H1 (cell line): Measurements from ENCODE around the gene SSR1. TPM values are rescaled to one million over a fixed set of nuclear protein-coding genes. Genes with fewer than 3 reads are reported as not detected.
"Not testable (repeated sequence)": the region's sequence is repeated elsewhere in the genome, so short reads cannot be mapped to it uniquely, and the experiment has no call there.

ENCODE experiments used
- CTCF ChIA-PET: fragments of 300-600 bp; sonication (Branson Sonifier 250); formaldehyde crosslinking; loops from one replicate; lab custom pipeline; 2021; ENCODE audit not compliant: partially characterized antibody; lab: Charles Lee
- POLR2A ChIA-PET: fragments of 300-600 bp; sonication (Branson Sonifier 250); formaldehyde crosslinking; loops from one replicate; lab custom pipeline; 2021; ENCODE audit warnings: inconsistent platforms; ENCODE audit not compliant: partially characterized antibody; lab: Charles Lee
- DNase-seq, 2 experiments: peaks; one replicate each; pipeline versions ENCODE4 v3.0.0 to v3.0.0-alpha.2; 2010 to 2022; ENCODE audit warnings: low spot score in 2 of 2, low read depth in 1 of 2, mixed read lengths in 1 of 2
- FAIRE-seq: peaks from 2 replicates; lab custom pipeline; 2011; peaks lifted over from hg19 to GRCh38; lab: Jason Lieb, UNC
- H2AFZ ChIP-seq: 2 replicates; pipeline ENCODE4 v1.8.1; 2012; ENCODE audit warnings: low read length, inconsistent platforms
- H2AK5ac ChIP-seq: 2 replicates; pipeline ENCODE4 v1.6.1; 2013; ENCODE audit warnings: low read depth, low read length
- H2BK120ac ChIP-seq: replicated peaks from 2 replicates; pipeline ENCODE3; 2013; ENCODE audit warnings: low read depth, low read length, inconsistent platforms
- H2BK12ac ChIP-seq: 2 replicates; pipeline ENCODE4 v1.6.1; 2013; ENCODE audit warnings: low read depth, low read length
- H2BK15ac ChIP-seq: 2 replicates; pipeline ENCODE4 v1.6.1; 2013; ENCODE audit warnings: low read length
- H2BK20ac ChIP-seq: 2 replicates; pipeline ENCODE4 v1.6.1; 2013; ENCODE audit warnings: low read length
- H2BK5ac ChIP-seq: 2 replicates; pipeline ENCODE4 v1.6.1; 2013; ENCODE audit warnings: low read depth, low read length
- H3K14ac ChIP-seq: 2 replicates; pipeline ENCODE4 v1.6.1; 2013; ENCODE audit warnings: inconsistent platforms; ENCODE audit not compliant: insufficient read length
- H3K18ac ChIP-seq: 2 replicates; pipeline ENCODE4 v1.6.1; 2013; ENCODE audit warnings: low read length; ENCODE audit errors: extremely low read depth
- H3K23ac ChIP-seq: 2 replicates; pipeline ENCODE4 v1.6.1; 2013; ENCODE audit warnings: inconsistent platforms; ENCODE audit not compliant: insufficient read length
- H3K23me2 ChIP-seq: 2 replicates; pipeline ENCODE4 v1.6.1; 2013; ENCODE audit warnings: low read depth, low read length
- H3K27ac ChIP-seq: 2 replicates; pipeline ENCODE4 v1.6.1; 2011; ENCODE audit warnings: low read depth, low read length, inconsistent platforms
- H3K27me3 ChIP-seq, 4 experiments: replicated peaks in 1 of 4; 1 replicate in 1 of 4; 2 replicates in 3 of 4; pipeline versions ENCODE4 v1.6.1 to v1.8.1; 2011 to 2013; ENCODE audit warnings: low read length in 3 of 4, mild to moderate bottlenecking in 3 of 4, inconsistent platforms in 2 of 4, mixed read lengths in 2 of 4, moderate library complexity in 1 of 4; ENCODE audit not compliant: control insufficient read depth in 3 of 4, insufficient read depth in 3 of 4; ENCODE audit errors: extremely low read depth in 1 of 4
- H3K36me3 ChIP-seq, 4 experiments: 2 replicates each; pipeline versions ENCODE4 v1.6.1 to v1.8.1; 2011 to 2013; ENCODE audit warnings: mild to moderate bottlenecking in 4 of 4, low read length in 3 of 4, moderate library complexity in 2 of 4, control low read depth in 1 of 4, inconsistent platforms in 1 of 4; ENCODE audit not compliant: insufficient read depth in 4 of 4, control insufficient read depth in 2 of 4
- H3K4ac ChIP-seq: replicated peaks from 2 replicates; pipeline ENCODE3; 2013; ENCODE audit warnings: low read length, low read depth, mixed read lengths, inconsistent platforms; ENCODE audit not compliant: insufficient read length
- H3K4me1 ChIP-seq, 4 experiments: replicated peaks in 1 of 4; 1 replicate in 1 of 4; 2 replicates in 3 of 4; pipeline versions ENCODE4 v1.6.1 to v1.8.1; 2011 to 2013; ENCODE audit warnings: low read length in 3 of 4, inconsistent platforms in 2 of 4, mixed read lengths in 1 of 4; ENCODE audit not compliant: insufficient read depth in 4 of 4, control insufficient read depth in 3 of 4
- H3K4me2 ChIP-seq, 2 experiments: 2 replicates each; pipeline versions ENCODE4 v1.6.1 to v1.8.1; 2011 to 2013; ENCODE audit warnings: low read depth in 2 of 2, low read length in 2 of 2, control low read depth in 1 of 2, inconsistent platforms in 1 of 2, mild to moderate bottlenecking in 1 of 2; ENCODE audit not compliant: insufficient read depth in 1 of 2
- H3K4me3 ChIP-seq, 4 experiments: fragments of 200-600, 300-600 bp in 1 of 4; sonication (generic), shearing (Covaris generic), sonication (Bioruptor Twin) in 1 of 4; 2 replicates each; pipeline versions ENCODE4 v1.5.1 to v1.8.1; 2011 to 2016; ENCODE audit warnings: low read length in 4 of 4, low read depth in 3 of 4, control low read depth in 2 of 4, inconsistent platforms in 2 of 4, mild to moderate bottlenecking in 2 of 4, mixed read lengths in 1 of 4, moderate library complexity in 1 of 4; ENCODE audit not compliant: insufficient read depth in 2 of 4; ENCODE audit errors: extremely low read depth in 1 of 4
- H3K56ac ChIP-seq: replicated peaks from 2 replicates; pipeline ENCODE3; 2013; ENCODE audit warnings: low read depth, mild to moderate bottlenecking, mixed read lengths, low read length, inconsistent platforms; ENCODE audit not compliant: insufficient read length
- H3K79me1 ChIP-seq: 2 replicates; pipeline ENCODE4 v1.6.1; 2013; ENCODE audit warnings: low read depth, low read length, control low read depth
- H3K79me2 ChIP-seq, 2 experiments: 2 replicates each; pipeline versions ENCODE4 v1.6.1 to v1.8.1; 2012 to 2013; ENCODE audit warnings: low read length in 2 of 2, mild to moderate bottlenecking in 2 of 2, inconsistent platforms in 1 of 2; ENCODE audit not compliant: insufficient read depth in 2 of 2, control insufficient read depth in 1 of 2
- H3K9ac ChIP-seq, 4 experiments: replicated peaks in 1 of 4; 1 replicate in 1 of 4; 2 replicates in 3 of 4; pipeline versions ENCODE4 v1.6.1 to v1.8.1; 2011 to 2013; ENCODE audit warnings: low read depth in 3 of 4, low read length in 3 of 4, control low read depth in 2 of 4, mild to moderate bottlenecking in 2 of 4, moderate library complexity in 2 of 4, inconsistent platforms in 1 of 4; ENCODE audit errors: extremely low read depth in 1 of 4
- H3K9me3 ChIP-seq, 2 experiments: 2 replicates each; pipeline versions ENCODE4 v1.6.1 to v1.8.1; 2012 to 2013; ENCODE audit warnings: mild to moderate bottlenecking in 2 of 2, moderate library complexity in 2 of 2, control low read depth in 1 of 2, inconsistent platforms in 1 of 2, low read depth in 1 of 2, low read length in 1 of 2, mixed read lengths in 1 of 2; ENCODE audit not compliant: insufficient read depth in 2 of 2
- H4K20me1 ChIP-seq, 2 experiments: replicated peaks in 1 of 2; 2 replicates each; pipeline versions ENCODE3 to v1.8.1; 2011 to 2013; ENCODE audit warnings: inconsistent platforms in 2 of 2, low read length in 2 of 2, mild to moderate bottlenecking in 1 of 2; ENCODE audit not compliant: insufficient read depth in 2 of 2, control insufficient read depth in 1 of 2
- H4K5ac ChIP-seq: 2 replicates; pipeline ENCODE4 v1.6.1; 2013; ENCODE audit warnings: low read length, low read depth, mixed read lengths, inconsistent platforms; ENCODE audit not compliant: insufficient read length
- H4K8ac ChIP-seq: 2 replicates; pipeline ENCODE4 v1.8.0; 2013; ENCODE audit warnings: mild to moderate bottlenecking, moderate library complexity, low read length, inconsistent platforms; ENCODE audit not compliant: insufficient read depth; ENCODE audit errors: extremely low read depth
- H4K91ac ChIP-seq: replicated peaks from 2 replicates; pipeline ENCODE3; 2013; ENCODE audit warnings: low read length, mixed read lengths, inconsistent platforms; ENCODE audit not compliant: insufficient read length
- BACH1 ChIP-seq: IDR thresholded peaks from 2 replicates; pipeline ENCODE4 v1.6.1; 2012; ENCODE audit warnings: low read length, improper control_type of control experiment
- NANOG ChIP-seq: IDR thresholded peaks from 2 replicates; pipeline ENCODE4 v1.6.1; 2011; ENCODE audit warnings: low read length, low read depth, mild to moderate bottlenecking, inconsistent platforms; ENCODE audit not compliant: insufficient read depth, poor library complexity, severe bottlenecking
- SP1 ChIP-seq: IDR thresholded peaks from 2 replicates; pipeline ENCODE4 v1.6.1; 2011; ENCODE audit warnings: low read depth, low read length
- WGBS, 2 experiments: shearing (Covaris generic) in 1 of 2; methylation state at CpG; one replicate each; pipeline versions ENCODE4 v1.1.6 to v1.1.7; 2013 to 2015; ENCODE audit warnings: low lambda C conversion rate in 2 of 2, mixed read lengths in 2 of 2, inconsistent platforms in 1 of 2, low coverage in 1 of 2, missing lambda C conversion rate in 1 of 2; ENCODE audit not compliant: insufficient replicate concordance in 2 of 2, insufficient coverage in 1 of 2, insufficient read length in 1 of 2; ENCODE audit errors: extremely low coverage in 1 of 2, missing lambda C conversion rate in 1 of 2; 5-methylcytosine and 5-hydroxymethylcytosine counted together
- polyA plus RNA-seq, 7 experiments: library from polyadenylated mRNA; depleted of rRNA in 3 of 7; stranded (reverse) in 5 of 7; unstranded in 2 of 7; fragments of >200 nt in 5 of 7; fragments of 200-250 nt in 2 of 7; gene quantifications; 1 replicate in 5 of 7; 2 replicates in 1 of 7; 4 replicates in 1 of 7; pipeline versions ENCODE4 v1.2.1 to v1.2.3, GENCODE V29; 2011 to 2013; ENCODE audit warnings: missing spikeins in 2 of 7, mixed read lengths in 2 of 7
- total RNA-seq: library from RNA; stranded (reverse); fragmentation: NEBNext Ultra II Directional; extraction: Animal tissue kit (Norgen Biotek cat#: 25700); gene quantifications from 2 replicates; pipeline ENCODE4 v1.2.1, GENCODE V29; 2021
- TF ChIP-seq, protein P1 (sequence below): IDR thresholded peaks from 2 replicates; pipeline ENCODE4 v1.6.1; 2012; ENCODE audit warnings: low read length, inconsistent platforms

Gene SSR1
- total and polyA plus RNA-seq, 2 of the 8 experiments (the other 6 are each of a cell fraction or from before 2014, with no cell fraction given) = 26.6 to 117 TPM

DNA sequence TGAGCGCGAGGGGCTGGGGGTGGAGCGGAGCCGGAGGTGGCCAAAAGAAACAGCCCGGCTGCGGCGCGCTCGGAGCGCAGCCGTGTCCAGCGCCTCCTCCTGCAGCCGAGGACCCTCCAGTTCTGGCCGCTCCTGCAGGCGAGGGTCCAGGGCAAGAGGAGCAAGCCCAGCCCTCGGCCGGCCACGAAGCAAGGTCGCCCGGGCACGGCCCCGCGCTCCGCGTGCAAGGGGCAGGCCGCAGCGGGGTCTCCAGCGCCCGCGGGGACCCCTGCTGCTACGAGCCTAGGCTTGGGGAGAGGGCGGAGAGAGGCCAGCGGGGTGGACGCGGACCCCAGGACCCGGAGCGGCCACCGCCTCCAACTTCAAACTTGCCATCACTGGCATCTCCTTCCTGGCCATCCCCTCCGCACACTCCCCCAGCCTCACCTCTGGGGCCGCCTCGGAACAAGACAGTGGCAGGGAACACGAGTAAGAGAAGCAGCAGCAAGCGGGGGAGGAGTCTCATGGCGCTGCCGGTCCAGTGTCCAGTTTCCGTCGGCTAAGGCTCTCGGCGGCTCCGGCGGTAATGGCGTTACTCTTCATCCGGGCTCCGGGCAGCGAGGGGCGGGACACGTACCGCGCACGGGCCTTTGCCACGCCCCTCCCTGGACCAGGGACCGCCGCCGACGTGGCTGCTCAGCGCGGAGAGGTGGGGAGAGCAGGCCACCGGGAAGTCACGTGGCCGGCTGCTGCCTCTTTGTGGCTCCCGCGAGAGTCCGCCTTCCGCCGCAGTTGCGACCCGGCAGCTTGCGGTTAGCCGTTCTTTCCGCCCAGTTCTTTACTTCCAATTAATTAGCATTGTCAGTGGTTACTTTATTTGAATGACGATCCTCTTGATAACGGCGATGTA is at the start of gene SSR1 (continued):
- TF ChIP-seq, protein P1, sequence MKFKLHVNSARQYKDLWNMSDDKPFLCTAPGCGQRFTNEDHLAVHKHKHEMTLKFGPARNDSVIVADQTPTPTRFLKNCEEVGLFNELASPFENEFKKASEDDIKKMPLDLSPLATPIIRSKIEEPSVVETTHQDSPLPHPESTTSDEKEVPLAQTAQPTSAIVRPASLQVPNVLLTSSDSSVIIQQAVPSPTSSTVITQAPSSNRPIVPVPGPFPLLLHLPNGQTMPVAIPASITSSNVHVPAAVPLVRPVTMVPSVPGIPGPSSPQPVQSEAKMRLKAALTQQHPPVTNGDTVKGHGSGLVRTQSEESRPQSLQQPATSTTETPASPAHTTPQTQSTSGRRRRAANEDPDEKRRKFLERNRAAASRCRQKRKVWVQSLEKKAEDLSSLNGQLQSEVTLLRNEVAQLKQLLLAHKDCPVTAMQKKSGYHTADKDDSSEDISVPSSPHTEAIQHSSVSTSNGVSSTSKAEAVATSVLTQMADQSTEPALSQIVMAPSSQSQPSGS = no peak
- TF ChIP-seq BACH1 (no peak), SP1 (no peak), NANOG (no peak)

DNA sequence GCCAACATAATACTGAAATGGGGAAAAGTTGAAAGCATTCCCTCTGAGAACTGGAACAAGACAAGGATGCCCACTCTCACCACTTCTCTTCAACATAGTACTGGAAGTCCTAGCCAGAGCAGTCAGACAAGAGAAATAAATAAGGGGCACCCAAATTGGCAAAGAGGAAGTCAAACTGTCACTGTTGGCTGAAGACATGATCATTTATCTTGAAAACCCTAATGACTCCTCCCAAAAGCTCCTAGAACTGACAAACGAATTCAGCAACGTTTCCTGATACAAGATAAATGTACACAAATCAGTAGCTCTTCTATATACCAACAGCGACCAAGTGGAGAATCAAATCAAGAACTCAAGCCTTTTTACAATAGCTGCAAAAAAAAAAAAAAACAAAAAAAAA is 38.9 kb upstream of the SSR1 start:
- H3K56ac ChIP-seq, H4K5ac ChIP-seq, CTCF ChIA-PET, H3K4me2 ChIP-seq, H4K20me1 ChIP-seq, FAIRE-seq, H2BK120ac ChIP-seq, H4K91ac ChIP-seq, H2BK5ac ChIP-seq, H3K79me1 ChIP-seq, H3K23me2 ChIP-seq, H3K27ac ChIP-seq, POLR2A ChIA-PET, H3K4me1 ChIP-seq, DNase-seq, H3K27me3 ChIP-seq, H3K36me3 ChIP-seq, H2BK15ac ChIP-seq, H3K4me3 ChIP-seq, H3K18ac ChIP-seq, H2AK5ac ChIP-seq, H3K79me2 ChIP-seq, H4K8ac ChIP-seq, H2AFZ ChIP-seq, H3K4ac ChIP-seq, H2BK20ac ChIP-seq, H3K9me3 ChIP-seq, H2BK12ac ChIP-seq, H3K9ac ChIP-seq, H3K23ac ChIP-seq, H3K14ac ChIP-seq: not testable (repeated sequence)
- 73% methylated on average over 3 of the region's 3 CpGs; no CpG with 5 or more reads in 1 of the 2 experiments for WGBS, 2 experiments
